NCI-H1436 (cell line): ENCODE data around the gene RAB4A.

Experiments
- DNase-seq: peaks from one replicate; lab custom pipeline; 2025; lab: John Stamatoyannopoulos, UW

Gene RAB4A

DNA sequence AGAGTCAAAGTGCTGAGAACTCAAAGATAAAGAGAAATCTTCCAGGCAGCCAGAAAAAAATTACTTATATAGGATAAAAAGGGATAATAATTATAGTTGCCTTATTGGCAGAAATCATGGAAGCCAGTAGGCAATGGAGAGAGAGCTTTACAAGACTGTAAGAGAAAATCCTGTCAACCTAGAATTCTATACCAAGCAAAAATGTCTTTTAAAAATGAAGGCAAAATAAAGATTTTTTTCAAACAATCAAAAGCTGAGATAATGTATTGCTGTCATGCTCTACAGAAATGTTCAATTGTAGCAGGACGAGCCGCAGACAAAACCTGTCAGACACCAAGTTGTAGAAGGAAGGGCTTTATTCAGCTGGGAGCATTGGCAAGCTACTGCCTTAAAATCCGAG, 26.8 kb upstream of the RAB4A start:
- DNase-seq = no peak

DNA sequence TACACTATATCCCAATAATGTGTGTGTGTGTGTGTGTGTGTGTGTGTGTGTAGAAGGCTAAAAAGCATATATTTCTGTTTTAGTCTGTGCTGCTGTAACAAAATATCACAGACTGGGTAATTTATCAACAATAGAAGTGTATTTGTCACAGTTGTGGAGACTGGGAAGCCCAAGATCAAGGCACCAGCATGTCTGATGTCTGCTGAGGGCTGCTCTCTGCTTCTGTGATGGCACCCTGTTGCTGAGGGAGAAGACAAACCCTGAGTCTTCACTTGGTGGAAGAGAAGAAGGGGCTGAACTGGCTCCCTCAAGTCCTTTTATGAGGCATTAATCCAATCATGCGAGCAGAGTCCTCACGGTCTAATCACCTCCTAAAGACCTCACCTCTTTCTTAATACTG, 23.0 kb upstream of the RAB4A start:
- no peak for DNase-seq

DNA sequence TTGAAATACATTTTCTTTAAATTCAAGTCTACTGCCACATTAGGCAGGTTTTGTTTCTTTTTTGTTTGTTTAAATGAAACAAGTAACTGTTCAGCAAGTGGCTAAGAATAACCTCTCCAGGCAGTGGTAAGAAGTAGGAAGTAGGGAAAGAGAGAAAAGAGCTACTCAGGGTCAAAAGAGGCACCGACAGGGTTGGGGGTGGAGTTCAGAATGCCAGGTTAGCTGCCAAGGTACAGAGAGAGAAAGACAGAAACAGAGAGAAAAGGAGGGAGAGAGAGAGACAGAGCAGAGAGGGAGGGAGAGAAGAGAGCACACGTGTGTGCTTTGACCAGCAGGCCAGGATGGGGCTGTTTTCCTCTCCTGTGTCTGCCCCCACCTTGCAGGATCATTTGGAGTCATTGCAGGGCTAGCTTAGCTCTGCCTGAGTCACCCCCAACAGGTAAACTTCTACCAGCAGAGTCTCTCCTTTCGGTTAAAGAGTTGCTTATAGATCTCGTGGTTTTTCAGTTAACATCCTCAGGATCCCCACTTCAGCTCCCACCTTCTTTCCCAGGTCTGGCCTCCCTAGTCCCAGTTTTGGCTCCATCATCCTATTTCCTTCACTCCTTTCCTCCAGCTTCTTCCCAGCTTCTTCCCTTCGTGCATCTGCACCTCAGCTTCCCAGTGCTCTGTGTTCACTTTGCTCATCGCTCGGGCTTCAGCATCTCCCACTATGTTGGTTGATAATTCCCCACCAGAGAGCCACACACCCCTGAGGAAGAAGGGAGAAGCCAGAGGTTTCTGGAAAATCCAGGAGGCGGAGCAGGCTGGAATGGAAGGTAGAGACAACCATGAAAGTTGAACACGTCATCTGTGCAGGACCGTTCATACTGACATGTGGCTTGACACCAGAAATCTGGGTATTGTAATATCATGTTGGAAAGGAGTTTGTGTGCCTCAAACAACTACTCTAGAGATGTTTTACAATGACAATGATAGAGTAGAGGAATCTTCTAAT, 21.8 kb upstream of the RAB4A start:
- DNase-seq = no peak

DNA sequence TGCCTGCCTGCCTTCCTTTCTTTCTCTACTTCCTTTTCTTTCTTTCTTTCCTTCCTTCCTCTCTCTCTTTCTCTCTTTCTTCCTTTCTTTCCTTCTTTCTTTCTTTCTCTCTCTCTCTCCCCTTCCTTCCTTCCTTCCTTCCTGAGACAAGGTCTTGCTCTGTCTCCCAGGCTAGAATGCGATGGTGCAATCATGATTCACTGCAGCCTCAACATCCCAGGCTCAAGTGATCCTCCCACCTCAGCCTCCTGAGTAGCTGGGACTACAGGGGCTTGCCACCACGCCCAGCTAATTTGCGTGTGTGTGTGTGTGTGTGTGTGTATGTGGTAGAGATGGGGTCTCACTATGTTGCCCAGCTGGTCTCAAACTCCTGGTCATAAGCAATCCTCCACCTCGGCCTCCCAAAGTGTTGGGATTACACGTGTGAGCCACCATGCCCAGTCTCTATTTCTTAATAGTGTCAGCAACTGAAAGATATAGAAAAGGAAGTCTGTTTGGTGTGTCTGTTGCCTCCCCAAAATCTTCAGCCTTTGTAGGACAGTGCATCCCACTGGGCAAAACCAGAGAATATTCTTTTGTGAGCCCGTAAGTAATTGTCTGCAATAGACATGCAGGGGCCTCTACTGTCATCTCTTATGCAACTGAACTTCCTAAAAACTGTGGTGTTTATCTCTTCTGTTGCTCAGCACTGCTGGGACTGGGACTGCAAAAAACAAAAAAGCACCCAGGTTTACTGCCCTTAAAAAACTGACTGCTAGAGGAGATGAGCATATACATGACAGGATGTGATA, 20.9 kb upstream of the RAB4A start:
- DNase-seq = no peak

DNA sequence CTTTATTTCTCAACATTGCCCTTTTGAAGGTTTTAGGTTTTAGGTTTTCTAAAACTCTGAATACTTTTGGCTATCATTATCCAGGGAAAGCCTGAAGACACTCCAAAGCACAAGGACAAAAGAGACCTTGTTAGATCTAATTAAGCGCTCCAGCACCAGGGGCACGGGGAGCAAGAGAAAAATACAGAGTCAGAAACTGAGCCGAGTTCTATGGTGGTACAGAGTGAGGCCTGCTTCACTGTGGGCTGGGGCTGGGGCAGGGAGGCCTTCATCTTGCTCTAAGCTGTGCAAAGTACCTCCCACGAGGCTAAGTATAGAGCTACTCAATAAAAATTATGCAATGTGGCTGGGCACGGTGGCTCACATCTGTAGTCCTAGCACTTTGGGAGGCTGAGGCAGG, 19.7 kb upstream of the RAB4A start:
- no peak for DNase-seq

DNA sequence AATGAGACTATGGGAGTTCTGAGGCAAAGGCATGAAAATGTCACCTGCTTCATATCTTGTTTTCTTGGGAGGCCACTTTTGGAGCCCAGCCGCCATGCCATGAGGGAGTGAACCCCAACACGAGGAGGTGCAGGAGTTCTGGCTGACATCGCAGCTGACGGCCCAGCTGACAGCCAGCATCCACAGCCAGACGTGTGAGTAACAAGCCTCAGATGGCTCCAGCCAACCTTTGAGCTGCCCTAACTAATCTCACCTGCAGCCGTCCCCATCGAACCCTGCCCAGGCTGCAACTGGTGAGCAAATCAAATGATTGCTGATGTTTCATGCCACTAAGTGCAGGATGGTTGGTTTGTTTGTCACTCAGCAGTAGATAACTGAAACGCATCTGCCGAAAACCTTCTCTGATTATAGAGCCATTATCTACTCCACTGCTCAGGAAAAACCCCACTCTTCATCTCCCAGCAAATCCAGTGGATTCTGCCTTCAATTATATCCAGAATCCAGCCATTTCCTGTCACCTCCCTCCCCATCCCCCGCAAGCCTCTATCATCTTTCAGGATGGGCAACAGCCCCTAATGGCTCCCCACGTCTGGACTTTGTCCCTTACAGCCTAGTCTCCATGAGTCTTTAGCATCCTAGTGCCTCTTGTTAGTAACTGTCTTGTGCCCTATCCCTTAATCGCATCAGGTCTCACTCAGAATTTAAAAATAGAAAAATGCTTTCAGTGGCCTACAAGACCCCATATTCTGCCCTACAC, 18.5 kb upstream of the RAB4A start:
- DNase-seq = no peak

DNA sequence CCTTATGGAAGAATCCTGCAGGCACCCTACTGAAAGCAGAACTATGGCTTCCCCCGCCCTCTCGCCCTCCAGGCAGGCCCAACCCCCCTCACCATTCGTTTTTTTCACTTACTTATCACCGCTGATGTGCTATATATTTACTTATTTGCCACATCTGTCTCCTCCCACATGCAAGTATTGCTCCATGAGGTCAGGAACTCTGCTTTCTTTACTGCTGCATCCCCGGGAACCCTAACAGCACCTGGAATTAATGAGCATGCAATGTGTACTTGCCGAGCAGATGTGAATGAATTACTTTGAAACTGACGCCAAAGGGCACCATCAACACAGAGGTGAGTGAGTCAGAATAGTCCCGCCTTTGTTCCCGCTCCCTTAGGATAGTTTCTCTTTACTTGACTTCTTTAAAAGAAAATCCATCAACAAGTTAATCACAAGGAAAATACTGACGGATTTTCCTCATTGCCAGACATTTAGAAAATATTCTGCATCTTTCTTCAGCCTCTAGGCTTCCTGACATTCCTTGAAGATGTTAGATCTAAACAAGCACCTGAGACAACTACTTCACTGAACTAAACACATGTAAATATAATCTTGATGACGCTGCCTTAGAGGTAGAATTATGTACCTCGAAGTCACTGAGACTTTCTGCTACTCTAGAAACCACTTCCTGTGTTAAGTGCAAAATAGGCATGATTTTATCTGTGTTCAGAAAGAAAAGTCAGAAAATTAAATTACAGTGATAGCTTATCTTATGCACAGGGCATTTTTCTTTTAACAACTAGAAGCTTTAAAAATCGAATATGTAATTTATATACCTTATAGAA, 17.5 kb upstream of the RAB4A start:
- no peak for DNase-seq

DNA sequence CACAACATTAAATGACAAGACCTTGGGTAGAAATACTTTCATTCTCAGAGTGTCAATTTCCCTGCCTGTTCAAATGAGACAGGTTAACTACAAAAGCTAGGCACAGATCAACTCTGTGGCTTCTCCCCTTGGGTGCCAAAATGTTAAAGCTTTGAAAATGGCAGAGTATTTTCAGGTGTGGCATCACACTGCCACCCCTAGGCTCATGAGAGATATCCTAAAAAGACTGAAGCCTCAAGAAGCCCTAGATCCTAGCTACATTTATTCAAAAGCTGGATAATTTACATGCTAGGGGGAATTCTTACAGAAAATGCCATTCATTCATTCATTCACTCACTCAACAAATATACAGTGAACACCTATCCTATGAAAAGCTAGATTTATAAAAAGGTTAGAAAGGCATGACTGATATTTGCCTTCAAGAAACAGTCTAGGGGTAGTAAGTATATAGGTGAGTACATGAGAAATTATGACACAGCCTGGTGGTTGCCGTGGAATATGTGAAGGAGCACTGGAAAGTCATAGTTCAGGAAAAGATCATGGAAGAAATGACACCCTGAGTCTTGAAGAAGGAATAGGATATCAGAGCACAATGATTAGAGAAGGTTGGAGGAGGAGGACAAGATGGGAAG, 15.9 kb upstream of the RAB4A start:
- peak; percentile 35 for DNase-seq

DNA sequence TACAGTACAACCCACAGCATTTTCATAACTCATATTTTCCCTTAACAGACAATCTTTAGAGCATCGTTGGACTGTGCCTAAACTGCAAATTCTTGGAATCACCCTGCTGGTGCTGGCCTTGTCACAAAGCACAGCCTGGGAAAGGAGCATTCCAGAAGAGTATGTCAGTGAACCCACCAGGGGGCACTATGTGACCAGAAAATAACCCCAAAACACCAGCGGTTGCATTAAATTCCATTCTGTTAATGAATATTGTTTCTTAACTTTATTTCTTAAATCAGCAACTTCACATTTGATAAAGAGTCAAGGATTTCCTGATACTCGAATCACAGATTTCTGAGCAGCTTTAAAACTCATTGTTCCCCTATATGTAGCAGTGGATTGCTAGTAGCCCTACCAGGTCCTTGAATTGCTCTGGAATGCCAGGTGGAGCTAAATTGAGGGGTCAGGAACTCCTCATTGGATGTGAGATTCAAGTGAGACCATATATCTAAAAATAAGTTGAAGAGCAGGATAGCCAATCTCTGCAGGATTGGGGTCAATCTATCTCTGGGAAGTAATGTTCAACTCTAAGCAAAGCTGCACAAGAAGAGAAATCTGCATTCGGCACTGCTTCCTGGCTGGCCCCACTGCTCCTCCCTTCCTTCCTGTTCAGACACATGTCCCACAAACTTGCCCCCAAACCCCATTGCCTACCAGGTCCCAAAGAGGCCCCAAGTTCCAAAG, 12.7 kb upstream of the RAB4A start:
- peak; percentile 67 for DNase-seq

DNA sequence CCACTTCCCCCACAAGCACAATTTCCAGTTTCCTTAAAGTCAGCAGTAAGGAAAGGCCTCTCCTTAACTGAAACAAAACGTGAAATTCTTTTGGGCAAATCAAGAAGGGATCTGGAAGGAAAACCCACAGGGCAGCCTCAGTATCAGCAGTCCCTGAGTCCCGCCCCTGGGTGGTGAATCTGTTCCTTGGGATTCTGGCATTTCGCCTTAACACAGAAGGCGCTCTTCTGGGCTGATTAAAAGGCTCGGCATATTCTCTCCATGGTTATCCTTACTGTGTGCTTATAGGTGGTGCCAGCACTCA, 12.2 kb upstream of the RAB4A start:
- no peak for DNase-seq

DNA sequence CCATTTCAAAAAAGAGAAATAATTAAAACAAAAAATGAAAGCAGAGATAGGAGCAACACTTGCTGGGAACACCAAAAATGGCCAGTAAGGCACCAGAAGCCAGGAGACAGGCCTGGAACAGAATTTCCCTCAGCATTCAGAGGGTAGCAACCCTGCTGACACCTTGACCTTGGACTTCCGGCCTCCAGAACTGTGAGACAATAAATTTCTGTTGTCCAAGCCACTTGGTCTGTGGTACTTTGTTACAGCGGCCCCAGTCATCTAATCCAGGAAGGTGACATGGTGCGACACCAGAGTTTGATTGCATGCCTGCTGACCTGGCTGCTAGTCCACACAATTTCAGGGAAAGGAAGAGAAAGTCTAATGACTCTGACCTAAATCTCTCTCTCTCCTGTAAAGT, 10.6 kb upstream of the RAB4A start:
- DNase-seq = no peak

DNA sequence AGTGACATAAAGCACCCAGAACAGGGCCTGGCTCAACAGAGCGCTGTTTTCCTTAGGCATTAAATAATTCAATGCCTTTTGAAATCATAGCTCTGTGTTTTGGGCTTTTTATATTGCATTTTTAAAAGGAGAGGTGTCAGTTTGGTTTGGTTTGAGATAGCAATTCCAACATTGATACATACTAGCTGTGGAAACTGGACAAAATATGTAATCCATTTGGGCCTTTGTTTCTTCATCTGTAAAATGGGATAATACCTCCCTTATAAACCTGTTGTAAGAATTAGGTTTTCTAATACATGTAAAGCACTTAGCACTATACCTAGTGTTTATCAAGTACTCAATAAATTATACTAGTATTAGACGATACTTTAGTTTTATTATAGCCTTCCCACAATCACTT, 8.7 kb upstream of the RAB4A start:
- DNase-seq = no peak

DNA sequence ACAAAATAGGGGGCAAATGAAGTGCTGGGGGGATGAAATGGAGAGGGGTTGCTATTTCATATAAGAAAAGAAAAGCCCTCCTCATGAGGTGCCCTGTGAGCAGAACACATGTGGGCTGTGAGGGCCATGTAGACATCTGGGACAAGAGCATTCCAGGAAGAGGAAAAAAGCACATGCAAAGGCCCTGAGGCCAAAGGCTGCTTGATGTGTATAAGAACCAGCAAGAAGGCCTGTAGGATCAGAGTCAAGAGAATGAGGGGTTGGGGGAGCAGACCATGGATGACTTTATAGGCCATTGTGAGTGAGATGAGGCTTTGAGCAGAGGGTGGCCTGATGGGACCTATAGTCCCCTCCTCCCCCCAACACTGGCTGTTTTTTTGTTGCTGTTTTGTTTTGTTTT, 7.7 kb upstream of the RAB4A start:
- no peak for DNase-seq

DNA sequence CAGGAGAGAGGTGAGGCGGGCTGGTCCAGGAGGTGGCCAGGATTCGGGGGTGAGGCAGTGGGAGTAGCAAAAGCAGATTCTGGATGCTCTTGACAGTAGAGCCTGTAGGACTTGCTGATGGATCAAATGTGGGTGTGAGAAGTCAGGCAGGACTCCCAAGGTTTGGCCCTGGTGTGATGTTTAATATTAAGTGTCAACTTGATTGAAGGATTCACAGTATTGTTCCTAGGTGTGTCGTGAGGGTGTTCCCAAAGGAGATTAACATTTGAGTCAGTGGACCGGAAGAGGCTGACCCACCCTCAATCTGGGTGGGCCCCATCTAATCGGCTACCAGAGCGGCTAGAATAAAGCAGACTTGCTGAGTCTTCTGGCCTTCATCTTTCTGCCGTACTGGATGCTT, 6.8 kb upstream of the RAB4A start:
- DNase-seq = no peak

DNA sequence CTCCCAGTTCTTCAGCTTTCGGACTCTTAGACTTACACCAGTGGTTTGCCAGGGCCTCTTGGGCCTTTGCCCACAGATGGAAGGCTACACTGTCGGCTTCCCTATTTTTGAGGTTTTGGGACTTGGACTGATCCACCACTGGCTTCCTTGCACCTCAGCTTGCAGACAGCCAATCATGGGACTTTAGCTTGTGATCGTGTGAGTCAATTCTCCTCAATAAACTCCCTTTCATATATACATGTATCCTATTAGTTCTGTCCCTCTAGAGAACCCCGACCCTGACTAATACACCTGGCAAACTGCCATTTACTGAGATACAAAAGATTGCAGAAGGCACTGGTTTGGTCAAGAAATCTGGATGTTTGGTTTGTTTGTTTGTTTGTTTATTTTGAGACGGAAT, 6.4 kb upstream of the RAB4A start:
- no peak for DNase-seq

DNA sequence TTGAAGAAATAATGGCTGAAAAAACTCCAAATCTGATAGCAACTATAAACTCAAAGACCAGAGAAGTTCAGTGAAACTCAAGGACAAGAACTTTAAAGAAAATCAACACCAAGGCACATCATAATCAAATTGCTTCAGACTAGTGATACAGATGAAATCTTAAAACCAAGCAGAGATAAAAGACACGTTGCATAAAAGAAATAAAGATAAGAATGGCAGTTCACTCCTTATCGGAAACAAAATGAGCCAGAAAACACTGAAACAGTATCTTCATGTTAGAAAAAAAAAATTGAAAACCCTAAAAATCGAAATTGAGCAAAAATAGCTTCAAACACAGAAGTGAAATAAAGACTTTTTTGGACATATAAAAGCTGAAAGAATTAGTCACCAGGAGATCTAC, 4.6 kb upstream of the RAB4A start:
- no peak for DNase-seq

DNA sequence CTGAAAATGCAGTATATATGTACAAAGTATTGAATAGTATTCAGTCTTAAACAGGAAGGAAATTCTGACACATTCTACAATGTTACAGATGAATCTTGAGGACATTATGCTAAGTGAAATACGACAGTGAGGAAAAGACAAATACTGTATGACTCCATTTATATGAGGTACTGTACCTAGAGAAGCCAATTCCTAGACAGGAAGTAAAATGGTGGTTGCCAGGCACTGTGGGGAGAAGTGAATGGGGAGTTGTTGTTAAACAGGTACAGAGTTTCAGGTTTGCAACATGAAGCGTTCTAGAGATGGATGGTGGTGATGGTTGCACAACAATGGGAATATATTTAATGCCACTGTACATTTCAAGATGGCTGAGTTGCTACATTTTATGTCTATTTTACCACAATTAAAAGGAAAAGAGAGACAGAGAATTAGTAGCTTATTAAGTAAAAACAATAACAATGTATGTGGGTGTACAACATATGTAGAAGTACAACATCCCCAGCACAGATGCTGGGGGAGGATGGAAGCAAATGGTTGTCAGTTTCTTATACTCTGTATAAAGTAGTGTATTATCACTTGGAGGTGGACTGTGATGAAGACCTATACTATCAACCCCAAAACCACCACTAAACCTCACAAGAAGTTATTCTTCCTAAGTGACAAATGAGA, 3.9 kb upstream of the RAB4A start:
- DNase-seq = no peak

DNA sequence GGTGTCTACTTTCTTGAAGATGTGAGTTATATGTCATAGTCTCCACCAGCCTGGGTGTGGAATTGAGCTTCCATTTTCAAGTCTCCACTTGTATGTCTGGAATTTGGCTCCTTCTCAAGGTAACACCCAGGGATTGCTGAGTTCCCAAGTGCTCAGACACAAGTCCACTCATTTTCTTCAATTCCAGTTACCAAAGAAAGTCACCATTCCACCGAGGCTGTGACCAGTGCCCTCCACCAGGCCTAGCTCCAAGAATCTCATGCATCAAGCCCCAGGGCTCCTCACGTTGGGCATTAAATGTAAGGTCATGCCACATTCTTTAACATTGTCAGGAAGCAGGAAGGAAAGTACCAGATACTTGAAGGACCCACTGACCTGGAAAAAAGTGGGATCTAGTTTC, 2.4 kb upstream of the RAB4A start:
- no peak for DNase-seq

DNA sequence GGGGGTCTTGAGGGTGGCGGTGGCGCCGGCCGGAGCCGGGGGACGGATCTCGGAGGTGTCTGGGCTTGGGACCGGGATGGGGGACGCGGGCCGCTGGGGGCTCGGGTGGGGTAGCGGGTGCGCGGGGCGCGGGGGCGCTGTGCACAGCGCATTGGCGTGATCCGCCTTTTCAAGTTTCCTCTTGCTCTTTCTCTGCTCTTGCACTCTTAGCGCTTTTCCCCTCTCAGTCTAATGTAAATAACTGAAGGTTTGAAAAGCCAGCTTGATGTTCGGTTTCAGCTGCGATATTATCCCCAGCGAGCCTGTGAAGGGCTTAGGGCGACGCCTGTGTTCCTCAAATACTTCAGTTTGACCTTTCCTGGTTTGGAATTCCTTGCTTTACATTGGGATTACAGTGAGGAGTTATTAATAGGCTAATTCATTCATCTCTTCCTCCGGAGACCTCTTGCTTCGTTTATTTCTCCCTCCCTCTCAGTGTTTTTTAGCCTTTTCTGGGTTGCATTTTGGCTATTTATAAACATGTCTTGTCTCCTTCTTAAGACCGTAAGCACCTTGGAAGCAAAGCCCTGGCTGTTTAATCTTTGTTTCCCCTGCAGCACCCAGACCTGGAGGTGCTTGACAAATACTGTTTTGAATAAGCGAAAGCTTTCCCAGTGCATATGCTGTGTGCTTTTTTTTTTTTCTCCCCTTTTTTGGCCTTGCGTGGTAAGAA, 693 bp downstream of the RAB4A start:
- DNase-seq = no peak
